NAMALWA (cell line): Measurements from ENCODE around the gene RASL10B.

Experiments used
- DNase-seq: peaks from one replicate; pipeline ENCODE4 v3.0.0-alpha.2; 2015; ENCODE audit warnings: low spot score

RASL10B gene

DNA sequence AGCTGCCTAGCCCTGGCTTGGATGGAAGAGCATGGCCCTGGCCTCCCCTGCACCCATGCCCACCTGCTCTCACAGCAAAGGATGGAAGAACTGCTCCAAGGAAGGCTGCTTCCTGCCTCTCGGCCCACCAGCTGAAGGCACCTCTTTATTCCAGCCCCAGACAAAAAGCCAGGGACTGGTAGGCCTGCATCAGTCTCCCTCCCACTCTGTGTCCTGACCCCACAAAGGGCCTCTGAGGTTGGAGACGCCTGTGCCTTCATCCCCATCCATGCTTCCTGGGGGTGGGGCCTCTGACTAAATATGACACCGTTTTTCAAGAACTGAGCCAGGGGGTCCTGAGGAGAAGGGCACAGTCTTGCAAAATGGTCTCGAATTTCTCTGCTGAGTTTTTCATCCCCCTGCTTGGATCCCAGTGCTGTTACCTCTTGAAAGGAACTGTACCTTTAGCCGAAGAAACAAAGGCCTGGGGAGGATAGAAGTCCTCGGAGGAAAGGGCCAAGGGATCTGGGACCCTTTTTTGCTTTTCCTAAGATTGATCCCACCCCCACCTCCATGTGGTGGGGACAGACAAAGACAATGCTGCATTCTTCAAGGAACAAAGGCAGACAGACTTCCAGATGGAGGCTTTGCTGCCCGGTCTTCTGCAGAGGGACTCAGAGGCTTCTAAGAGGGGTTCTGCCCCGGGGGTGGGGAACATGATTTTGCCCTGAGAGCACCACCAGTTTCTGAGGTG lies 34.5 kb downstream of the RASL10B start:
- DNase-seq = no peak

DNA sequence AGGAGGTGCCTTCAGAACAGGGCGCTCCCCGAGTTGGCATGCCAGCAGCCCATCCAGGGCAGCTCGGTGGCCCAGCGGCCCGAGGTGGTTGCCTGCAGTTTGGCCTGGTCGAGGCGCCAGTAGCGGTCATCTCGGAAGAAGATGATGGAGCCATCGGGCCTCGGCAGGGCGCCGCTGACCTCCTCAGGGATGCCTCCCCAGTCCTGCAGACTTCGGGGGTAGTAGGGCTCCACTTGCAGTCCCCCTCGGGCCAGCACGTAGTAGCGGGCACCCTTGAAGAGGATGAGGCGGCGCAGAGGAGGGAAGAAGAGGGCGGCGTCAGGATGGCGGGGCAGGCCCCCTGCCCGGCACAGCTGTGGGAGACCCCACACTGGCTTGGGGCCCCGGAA lies 35.0 kb downstream of the RASL10B start:
- DNase-seq = no peak

DNA sequence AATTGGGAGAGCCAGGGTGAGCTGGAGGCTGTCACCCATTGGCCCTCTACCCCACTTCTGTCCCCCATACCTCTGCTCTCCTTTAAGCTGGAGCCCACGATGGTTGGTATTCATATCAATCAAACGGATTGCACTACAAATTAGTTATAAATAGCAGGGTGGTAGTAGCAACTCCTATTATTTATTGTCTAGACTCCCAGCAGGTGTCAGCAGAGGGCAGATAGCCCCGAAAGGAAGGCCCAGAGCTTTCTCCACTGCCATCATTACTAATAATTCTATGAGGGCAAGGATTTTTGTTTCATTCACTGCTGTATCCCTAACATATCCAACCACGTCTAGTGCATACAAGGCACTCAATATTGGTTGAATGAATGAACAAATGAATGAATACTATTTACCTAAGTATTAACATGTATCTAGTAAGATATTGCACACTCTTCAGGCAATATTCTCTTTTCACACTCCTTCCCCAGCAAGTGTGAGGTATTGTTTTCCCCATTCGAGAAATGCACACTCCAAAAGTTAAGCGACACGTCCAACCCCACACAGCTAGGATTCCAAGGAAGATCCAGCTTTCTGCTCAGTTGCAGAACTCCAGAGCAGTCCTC lies 35.6 kb downstream of the RASL10B start:
- DNase-seq = peak; percentile 51

- no peak for DNase-seq
Observed at GRCh38 chr17:35768797-35769196, 37.4 kb downstream of the RASL10B start.

- no peak for DNase-seq
Observed at GRCh38 chr17:35769895-35770486, 38.6 kb downstream of the RASL10B start.

DNA sequence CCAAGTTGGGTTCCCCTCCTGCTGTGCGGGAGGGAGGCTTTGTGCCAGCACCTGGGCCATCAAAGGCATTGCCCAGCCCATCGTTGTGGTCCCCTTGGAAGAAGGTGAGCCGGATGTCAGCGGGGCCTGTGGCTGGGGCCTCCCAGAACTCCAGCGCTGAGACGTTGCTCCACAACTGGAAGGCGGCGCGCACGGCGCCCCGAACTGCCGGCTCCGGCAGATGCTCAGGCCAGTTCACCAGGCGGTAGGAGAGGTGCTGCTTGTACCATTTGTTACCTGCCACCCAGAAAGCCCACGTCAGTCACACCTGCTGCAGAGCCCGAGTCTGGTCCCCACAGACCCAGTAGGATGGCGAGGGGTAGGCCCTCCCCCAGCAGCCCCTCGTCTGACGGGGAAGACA lies 41.7 kb downstream of the RASL10B start:
- DNase-seq = no peak

- DNase-seq = no peak
Observed at GRCh38 chr17:35773679-35774425, 42.4 kb downstream of the RASL10B start.

- DNase-seq = no peak
Observed at GRCh38 chr17:35774499-35774898, 43.1 kb downstream of the RASL10B start.

DNA sequence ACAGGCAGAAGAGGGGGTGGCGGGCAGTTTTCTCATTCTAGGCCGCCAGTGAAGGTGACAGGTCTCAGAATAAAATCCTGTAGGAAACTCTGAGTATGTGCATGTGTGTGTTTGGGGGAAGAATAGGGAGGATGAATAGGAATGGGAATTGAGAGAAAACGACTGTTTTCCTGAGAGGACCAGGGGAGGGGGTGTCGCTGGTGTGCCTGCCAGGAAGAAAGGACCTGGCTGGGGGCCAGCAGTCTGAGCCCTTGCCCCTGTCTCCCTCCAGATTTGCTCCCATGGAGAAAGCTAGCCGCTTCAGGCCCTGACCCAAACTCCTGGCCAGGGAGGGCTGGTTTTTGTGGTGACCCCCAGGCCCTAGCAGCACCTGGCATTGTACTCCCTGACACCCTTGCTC lies 43.6 kb downstream of the RASL10B start:
- no peak for DNase-seq

DNA sequence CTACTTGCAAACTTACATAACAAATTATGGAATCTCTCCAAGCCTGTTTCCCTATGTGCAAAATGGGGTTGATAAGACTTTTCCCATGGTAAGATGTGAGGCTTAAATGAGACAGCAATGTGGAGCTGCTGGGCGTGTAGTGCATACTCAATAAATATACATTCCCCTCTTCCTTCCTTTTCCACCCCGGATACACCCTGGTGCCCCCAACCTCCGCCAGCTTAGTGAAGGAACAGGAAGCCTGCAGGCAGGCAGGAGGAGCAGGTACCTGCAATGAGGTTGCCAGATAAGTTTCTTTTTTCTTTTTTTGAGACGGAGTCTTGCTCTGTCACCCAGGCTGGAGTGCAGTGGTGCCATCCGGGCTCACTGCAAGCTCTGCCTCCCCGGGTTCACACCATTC lies 44.1 kb downstream of the RASL10B start:
- no peak for DNase-seq

- DNase-seq = no peak
Observed at GRCh38 chr17:35778641-35779196, 47.3 kb downstream of the RASL10B start.

- DNase-seq = no peak
Observed at GRCh38 chr17:35780950-35781349, 49.5 kb downstream of the RASL10B start.

GRCh38 chr17:35784895-35785294 lies 53.5 kb downstream of the RASL10B start:
- DNase-seq = no peak

- no peak for DNase-seq
Observed at GRCh38 chr17:35786941-35787432, 55.5 kb downstream of the RASL10B start.

DNA sequence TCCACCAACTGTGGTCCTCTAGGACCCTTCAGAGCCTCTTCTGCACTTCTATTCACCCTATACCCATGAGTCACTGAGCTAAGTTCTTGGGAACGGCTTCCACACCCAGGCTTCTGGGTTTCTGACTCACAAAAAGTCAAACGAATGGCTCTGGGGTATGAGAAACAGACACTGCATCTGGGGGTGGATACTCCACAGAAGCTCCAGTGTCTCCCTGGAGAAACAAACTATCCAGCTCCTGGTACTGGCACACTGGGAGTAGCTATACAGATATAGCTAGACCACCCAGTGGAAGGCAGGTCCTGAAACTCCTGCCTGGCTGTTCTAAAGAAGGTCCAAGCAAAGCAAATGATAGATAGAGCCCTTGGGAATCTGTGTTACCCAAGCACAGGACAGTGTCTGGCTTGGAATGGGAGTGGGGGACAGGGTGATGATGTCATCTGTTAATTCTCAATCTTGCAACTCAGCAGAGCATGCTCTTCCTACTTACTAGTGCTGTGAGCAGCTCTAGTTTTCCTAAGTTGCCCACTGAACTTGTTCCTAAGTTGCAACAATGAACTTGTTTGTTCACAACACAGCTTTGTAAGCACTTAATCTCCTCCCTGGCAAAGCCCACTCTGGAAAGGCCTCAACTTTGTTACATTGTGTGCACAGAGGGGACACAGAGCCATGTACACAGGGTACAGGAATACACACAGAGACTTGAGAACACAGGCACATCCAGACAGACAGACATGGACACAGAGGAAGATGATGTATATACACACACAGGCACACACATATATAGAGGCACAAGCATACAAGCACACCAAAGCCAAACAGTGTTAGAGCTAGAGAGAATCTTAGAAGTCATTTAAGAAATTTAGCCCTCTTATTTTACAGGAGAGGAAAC lies 57.3 kb downstream of the RASL10B start:
- DNase-seq = no peak

DNA sequence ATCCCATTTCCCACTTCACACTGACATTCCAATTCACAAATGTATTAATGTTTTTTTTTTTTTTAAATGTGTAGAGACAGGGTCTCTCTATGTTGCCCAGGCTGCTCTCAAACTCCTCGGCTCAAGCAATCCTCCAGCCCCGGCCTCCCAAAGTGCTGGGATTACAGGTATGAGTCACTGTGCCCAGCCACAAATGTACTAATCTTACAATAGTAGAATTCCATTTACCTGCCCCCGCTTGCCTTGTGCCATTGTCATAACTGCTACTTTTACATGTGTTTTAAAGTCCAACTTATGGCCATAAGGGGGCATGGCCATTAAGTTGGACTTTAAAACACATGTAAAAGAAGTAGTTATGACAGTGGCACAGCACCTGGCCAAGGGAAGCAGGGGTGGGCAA lies 59.4 kb downstream of the RASL10B start:
- DNase-seq = no peak

- DNase-seq = no peak
Observed at GRCh38 chr17:35791681-35792350, 60.4 kb downstream of the RASL10B start.
